Measurements from ENCODE around the gene CACNA1G.

Gene CACNA1G

GRCh38 chr17:50625032-50625871 lies 64.7 kb downstream of the CACNA1G start:
- TF ChIP-seq CTCF (IDR thresholded peaks at IDR 0.05; ENCODE audit: borderline replicate concordance, control extremely low read depth, extremely low read depth, insufficient read depth, missing control alignments), result no peak
- in situ Hi-C loops (cut with MboI; ENCODE audit: low sequenced_read_pairs, unreplicated experiment), result no loop called here

GRCh38 chr17:50626037-50626574 lies 65.6 kb downstream of the CACNA1G start:
- in situ Hi-C loops (cut with MboI; ENCODE audit: low sequenced_read_pairs, unreplicated experiment), result no loop called here

More at GRCh38 chr17:50625032-50625871, 64.7 kb downstream of the CACNA1G start:
- no peak for DNase-seq (ENCODE audit: low spot score)

GRCh38 chr17:50627036-50627781 lies 66.7 kb downstream of the CACNA1G start:
- in situ Hi-C loops (cut with MboI; ENCODE audit: low sequenced_read_pairs, unreplicated experiment), result no loop called here
- TF ChIP-seq CTCF (IDR thresholded peaks at IDR 0.05; ENCODE audit: borderline replicate concordance, control extremely low read depth, extremely low read depth, insufficient read depth, missing control alignments), result no peak
- no peak for DNase-seq (ENCODE audit: low spot score)

More at GRCh38 chr17:50626037-50626574, 65.6 kb downstream of the CACNA1G start:
- peak; percentile 86 for DNase-seq (ENCODE audit: low spot score)
- peak; percentile 62 for TF ChIP-seq CTCF (IDR thresholded peaks at IDR 0.05; ENCODE audit: borderline replicate concordance, control extremely low read depth, extremely low read depth, insufficient read depth, missing control alignments)

GRCh38 chr17:50627782-50628601 lies 67.5 kb downstream of the CACNA1G start:
- no peak for DNase-seq (ENCODE audit: low spot score)
- TF ChIP-seq CTCF (IDR thresholded peaks at IDR 0.05; ENCODE audit: borderline replicate concordance, control extremely low read depth, extremely low read depth, insufficient read depth, missing control alignments), result no peak
- in situ Hi-C loops (cut with MboI; ENCODE audit: low sequenced_read_pairs, unreplicated experiment), result no loop called here

GRCh38 chr17:50629902-50630301 lies 69.4 kb downstream of the CACNA1G start:
- TF ChIP-seq CTCF (IDR thresholded peaks at IDR 0.05; ENCODE audit: borderline replicate concordance, control extremely low read depth, extremely low read depth, insufficient read depth, missing control alignments), result no peak
- in situ Hi-C loops (cut with MboI; ENCODE audit: low sequenced_read_pairs, unreplicated experiment), result no loop called here
- DNase-seq (ENCODE audit: low spot score), result no peak
